C4-2B (cell line): ENCODE results near the gene NMNAT2.

ENCODE experiments used
- ZFX ChIP-seq: fragments of 450-650 bp; IDR thresholded peaks from 2 replicates; pipeline ENCODE4 v1.6.1; 2017
- TF ChIP-seq, protein P1 (sequence below): fragments of 450-650 bp; conservative IDR thresholded peaks from 2 replicates; pipeline ENCODE4 v1.5.1; 2017; ENCODE audit warnings: mild to moderate bottlenecking

DNA sequence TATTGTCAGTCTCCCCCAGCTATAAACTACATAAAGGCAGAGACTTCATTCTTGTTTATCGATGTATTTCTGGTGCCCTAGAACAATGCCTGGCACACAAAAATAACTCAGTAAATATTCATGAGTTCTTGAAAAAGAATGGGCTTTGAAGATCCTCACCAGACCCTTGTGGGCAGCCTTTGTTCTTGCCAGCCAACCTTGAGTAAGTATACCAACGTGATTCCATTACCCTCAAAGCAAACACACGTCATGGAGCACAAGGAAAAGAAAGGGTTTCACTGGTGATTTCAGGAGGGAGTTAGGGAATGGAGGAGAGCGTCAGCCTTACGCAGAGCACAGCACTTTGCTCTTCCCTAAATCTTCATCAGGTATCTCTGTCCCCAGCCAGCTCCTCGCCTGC lies 29.4 kb downstream of the NMNAT2 start:
- TF ChIP-seq, protein P1, sequence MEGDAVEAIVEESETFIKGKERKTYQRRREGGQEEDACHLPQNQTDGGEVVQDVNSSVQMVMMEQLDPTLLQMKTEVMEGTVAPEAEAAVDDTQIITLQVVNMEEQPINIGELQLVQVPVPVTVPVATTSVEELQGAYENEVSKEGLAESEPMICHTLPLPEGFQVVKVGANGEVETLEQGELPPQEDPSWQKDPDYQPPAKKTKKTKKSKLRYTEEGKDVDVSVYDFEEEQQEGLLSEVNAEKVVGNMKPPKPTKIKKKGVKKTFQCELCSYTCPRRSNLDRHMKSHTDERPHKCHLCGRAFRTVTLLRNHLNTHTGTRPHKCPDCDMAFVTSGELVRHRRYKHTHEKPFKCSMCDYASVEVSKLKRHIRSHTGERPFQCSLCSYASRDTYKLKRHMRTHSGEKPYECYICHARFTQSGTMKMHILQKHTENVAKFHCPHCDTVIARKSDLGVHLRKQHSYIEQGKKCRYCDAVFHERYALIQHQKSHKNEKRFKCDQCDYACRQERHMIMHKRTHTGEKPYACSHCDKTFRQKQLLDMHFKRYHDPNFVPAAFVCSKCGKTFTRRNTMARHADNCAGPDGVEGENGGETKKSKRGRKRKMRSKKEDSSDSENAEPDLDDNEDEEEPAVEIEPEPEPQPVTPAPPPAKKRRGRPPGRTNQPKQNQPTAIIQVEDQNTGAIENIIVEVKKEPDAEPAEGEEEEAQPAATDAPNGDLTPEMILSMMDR, result no peak
- TF ChIP-seq ZFX, result no peak
